ENCODE data around the gene PODXL.

The PODXL gene

GRCh38 chr7:131500357-131500756 lies 56.1 kb downstream of the PODXL start:
- DNase-seq (ENCODE audit: low read depth) = no peak
- H3K4me3 ChIP-seq (ENCODE audit: low read depth, low read length) = no peak overlapping the region

- no peak overlapping the region for H3K4me3 ChIP-seq (ENCODE audit: low read depth, low read length)
- no peak for DNase-seq (ENCODE audit: low read depth)
Measured at GRCh38 chr7:131499801-131500200, 56.6 kb downstream of the PODXL start.

GRCh38 chr7:131498237-131498885 lies 58.1 kb downstream of the PODXL start:
- DNase-seq (ENCODE audit: low read depth) = no peak
- no peak overlapping the region for H3K4me3 ChIP-seq (ENCODE audit: low read depth, low read length)

GRCh38 chr7:131497454-131497853 lies 59.0 kb downstream of the PODXL start:
- no peak overlapping the region for H3K4me3 ChIP-seq (ENCODE audit: low read depth, low read length)
- no peak for DNase-seq (ENCODE audit: low read depth)

GRCh38 chr7:131495669-131496498 lies 60.5 kb downstream of the PODXL start:
- H3K4me3 ChIP-seq (ENCODE audit: low read depth, low read length) = no peak overlapping the region
- DNase-seq (ENCODE audit: low read depth) = no peak

GRCh38 chr7:131494182-131494581 lies 62.2 kb downstream of the PODXL start:
- no peak for DNase-seq (ENCODE audit: low read depth)
- no peak overlapping the region for H3K4me3 ChIP-seq (ENCODE audit: low read depth, low read length)

GRCh38 chr7:131493581-131493980 lies 62.8 kb downstream of the PODXL start:
- H3K4me3 ChIP-seq (ENCODE audit: low read depth, low read length) = no peak overlapping the region
- no peak for DNase-seq (ENCODE audit: low read depth)

GRCh38 chr7:131493081-131493480 lies 63.3 kb downstream of the PODXL start:
- no peak overlapping the region for H3K4me3 ChIP-seq (ENCODE audit: low read depth, low read length)
- no peak for DNase-seq (ENCODE audit: low read depth)

- no peak overlapping the region for H3K4me3 ChIP-seq (ENCODE audit: low read depth, low read length)
- DNase-seq (ENCODE audit: low read depth) = no peak
Measured at GRCh38 chr7:131489881-131490280, 66.5 kb downstream of the PODXL start.

GRCh38 chr7:131489196-131489595 lies 67.2 kb downstream of the PODXL start:
- DNase-seq (ENCODE audit: low read depth) = no peak
- H3K4me3 ChIP-seq (ENCODE audit: low read depth, low read length) = no peak overlapping the region

GRCh38 chr7:131488361-131488760 lies 68.1 kb downstream of the PODXL start:
- no peak overlapping the region for H3K4me3 ChIP-seq (ENCODE audit: low read depth, low read length)
- DNase-seq (ENCODE audit: low read depth) = no peak

- no peak for DNase-seq (ENCODE audit: low read depth)
- no peak overlapping the region for H3K4me3 ChIP-seq (ENCODE audit: low read depth, low read length)
Measured at GRCh38 chr7:131487217-131487616, 69.2 kb downstream of the PODXL start.

GRCh38 chr7:131486346-131486745 lies 70.1 kb downstream of the PODXL start:
- no peak for DNase-seq (ENCODE audit: low read depth)
- H3K4me3 ChIP-seq (ENCODE audit: low read depth, low read length) = no peak overlapping the region

GRCh38 chr7:131483586-131483985 lies 72.8 kb downstream of the PODXL start:
- H3K4me3 ChIP-seq (ENCODE audit: low read depth, low read length) = no peak overlapping the region
- DNase-seq (ENCODE audit: low read depth) = no peak

GRCh38 chr7:131482800-131483199 lies 73.6 kb downstream of the PODXL start:
- no peak for DNase-seq (ENCODE audit: low read depth)
- H3K4me3 ChIP-seq (ENCODE audit: low read depth, low read length) = no peak overlapping the region

- no peak for DNase-seq (ENCODE audit: low read depth)
- no peak overlapping the region for H3K4me3 ChIP-seq (ENCODE audit: low read depth, low read length)
Measured at GRCh38 chr7:131480384-131481315, 75.8 kb downstream of the PODXL start.

- DNase-seq (ENCODE audit: low read depth) = no peak
- H3K4me3 ChIP-seq (ENCODE audit: low read depth, low read length) = no peak overlapping the region
Measured at GRCh38 chr7:131476740-131477139, 79.7 kb downstream of the PODXL start.

- H3K4me3 ChIP-seq (ENCODE audit: low read depth, low read length) = no peak overlapping the region
- DNase-seq (ENCODE audit: low read depth) = no peak
Measured at GRCh38 chr7:131471250-131472004, 85.0 kb downstream of the PODXL start.

- DNase-seq (ENCODE audit: low read depth) = no peak
Measured at GRCh38 chr7:131467788-131468187, 88.6 kb downstream of the PODXL start.

More at GRCh38 chr7:131467788-131468187, 88.6 kb downstream of the PODXL start:
- H3K4me3 ChIP-seq (ENCODE audit: low read depth, low read length) = no peak overlapping the region
